DND-41 (cell line): Measurements from ENCODE around the gene GGT1.

Experiments
- EZH2 ChIP-seq: IDR thresholded peaks from 3 replicates; pipeline ENCODE4 v1.6.1; 2012; ENCODE audit warnings: borderline replicate concordance, low read depth, mild to moderate bottlenecking, moderate library complexity, low read length, inconsistent platforms; ENCODE audit not compliant: severe bottlenecking
- TF ChIP-seq, protein P1 (sequence below): IDR thresholded peaks from 2 replicates; pipeline ENCODE4 v1.5.1; 2012; ENCODE audit warnings: borderline replicate concordance, low read length, moderate library complexity, mild to moderate bottlenecking; ENCODE audit not compliant: poor library complexity, severe bottlenecking; ENCODE audit errors: extremely low read depth

DNA sequence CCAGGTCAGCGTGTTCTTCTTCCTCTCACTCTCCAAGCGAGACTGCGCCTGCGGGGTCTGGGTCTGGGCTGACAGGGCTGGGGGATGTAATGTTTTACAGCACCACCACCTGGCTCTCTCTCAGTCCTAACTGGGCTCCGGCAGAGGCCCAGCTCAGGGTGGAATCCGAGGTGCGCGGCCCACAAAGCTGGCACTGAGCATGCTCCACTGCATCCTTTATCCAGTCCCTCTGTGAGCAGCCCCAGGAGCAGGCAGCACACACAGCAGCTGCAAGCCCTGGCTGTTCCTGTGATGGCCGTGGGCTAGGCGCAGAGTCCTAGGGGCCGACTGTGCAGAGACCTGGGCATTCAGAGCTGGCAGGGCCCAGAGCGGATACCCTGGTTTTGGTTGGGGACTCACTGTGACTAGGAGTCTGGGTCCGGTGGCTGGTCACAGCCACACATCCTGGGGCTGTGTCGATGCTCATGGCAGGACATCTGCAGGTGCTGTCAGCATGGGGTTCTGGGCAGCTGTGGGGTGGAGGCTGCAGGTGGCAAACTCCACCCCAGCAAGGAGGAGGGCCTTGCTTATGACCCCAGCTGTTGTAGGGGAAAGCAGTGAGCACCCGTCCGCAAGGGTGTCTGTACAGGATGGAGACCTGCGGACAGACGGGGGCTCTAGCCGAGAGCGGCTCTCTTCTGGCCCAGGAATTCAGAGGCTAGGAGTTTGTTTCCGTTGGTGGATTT lies 14.1 kb upstream of the GGT1 start:
- TF ChIP-seq, protein P1, sequence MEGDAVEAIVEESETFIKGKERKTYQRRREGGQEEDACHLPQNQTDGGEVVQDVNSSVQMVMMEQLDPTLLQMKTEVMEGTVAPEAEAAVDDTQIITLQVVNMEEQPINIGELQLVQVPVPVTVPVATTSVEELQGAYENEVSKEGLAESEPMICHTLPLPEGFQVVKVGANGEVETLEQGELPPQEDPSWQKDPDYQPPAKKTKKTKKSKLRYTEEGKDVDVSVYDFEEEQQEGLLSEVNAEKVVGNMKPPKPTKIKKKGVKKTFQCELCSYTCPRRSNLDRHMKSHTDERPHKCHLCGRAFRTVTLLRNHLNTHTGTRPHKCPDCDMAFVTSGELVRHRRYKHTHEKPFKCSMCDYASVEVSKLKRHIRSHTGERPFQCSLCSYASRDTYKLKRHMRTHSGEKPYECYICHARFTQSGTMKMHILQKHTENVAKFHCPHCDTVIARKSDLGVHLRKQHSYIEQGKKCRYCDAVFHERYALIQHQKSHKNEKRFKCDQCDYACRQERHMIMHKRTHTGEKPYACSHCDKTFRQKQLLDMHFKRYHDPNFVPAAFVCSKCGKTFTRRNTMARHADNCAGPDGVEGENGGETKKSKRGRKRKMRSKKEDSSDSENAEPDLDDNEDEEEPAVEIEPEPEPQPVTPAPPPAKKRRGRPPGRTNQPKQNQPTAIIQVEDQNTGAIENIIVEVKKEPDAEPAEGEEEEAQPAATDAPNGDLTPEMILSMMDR = no peak
- TF ChIP-seq EZH2 = no peak
